C4-2B (cell line): ENCODE measurements around the gene HAGH.

Experiments used
- ZFX ChIP-seq: fragments of 450-650 bp; IDR thresholded peaks from 2 replicates; pipeline ENCODE4 v1.6.1; 2017
- TF ChIP-seq, protein P1 (sequence below): fragments of 450-650 bp; conservative IDR thresholded peaks from 2 replicates; pipeline ENCODE4 v1.5.1; 2017; ENCODE audit warnings: mild to moderate bottlenecking

DNA sequence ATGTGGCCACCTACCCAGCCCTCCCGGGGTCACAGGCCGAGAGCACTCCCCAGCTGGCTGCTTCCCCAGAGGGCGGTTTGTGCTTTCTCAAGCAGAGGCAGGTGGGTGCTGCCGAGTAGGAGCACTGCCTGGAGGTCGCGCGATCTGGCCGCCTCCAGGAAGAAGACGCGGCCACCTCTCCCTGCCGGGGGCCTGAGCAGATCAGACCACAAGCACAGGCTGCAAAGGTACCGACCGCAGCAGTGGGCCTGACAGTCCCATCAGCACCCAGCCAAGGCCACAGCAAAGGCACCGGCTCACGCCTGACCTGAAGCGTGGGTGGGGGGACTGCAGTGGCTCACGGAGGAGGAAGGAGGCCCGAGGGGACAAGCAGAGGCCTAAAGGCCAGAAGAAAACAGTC is 17.9 kb downstream of the HAGH start:
- TF ChIP-seq, protein P1, sequence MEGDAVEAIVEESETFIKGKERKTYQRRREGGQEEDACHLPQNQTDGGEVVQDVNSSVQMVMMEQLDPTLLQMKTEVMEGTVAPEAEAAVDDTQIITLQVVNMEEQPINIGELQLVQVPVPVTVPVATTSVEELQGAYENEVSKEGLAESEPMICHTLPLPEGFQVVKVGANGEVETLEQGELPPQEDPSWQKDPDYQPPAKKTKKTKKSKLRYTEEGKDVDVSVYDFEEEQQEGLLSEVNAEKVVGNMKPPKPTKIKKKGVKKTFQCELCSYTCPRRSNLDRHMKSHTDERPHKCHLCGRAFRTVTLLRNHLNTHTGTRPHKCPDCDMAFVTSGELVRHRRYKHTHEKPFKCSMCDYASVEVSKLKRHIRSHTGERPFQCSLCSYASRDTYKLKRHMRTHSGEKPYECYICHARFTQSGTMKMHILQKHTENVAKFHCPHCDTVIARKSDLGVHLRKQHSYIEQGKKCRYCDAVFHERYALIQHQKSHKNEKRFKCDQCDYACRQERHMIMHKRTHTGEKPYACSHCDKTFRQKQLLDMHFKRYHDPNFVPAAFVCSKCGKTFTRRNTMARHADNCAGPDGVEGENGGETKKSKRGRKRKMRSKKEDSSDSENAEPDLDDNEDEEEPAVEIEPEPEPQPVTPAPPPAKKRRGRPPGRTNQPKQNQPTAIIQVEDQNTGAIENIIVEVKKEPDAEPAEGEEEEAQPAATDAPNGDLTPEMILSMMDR = no peak
- no peak for TF ChIP-seq ZFX
